ENCODE results near the gene SIAH1. TPM values are rescaled to one million over a fixed set of nuclear protein-coding genes. Genes with fewer than 3 reads are reported as not detected.

SIAH1 gene
- total and polyA plus RNA-seq, 2 of the 8 experiments (the other 6 are each of a cell fraction or from before 2014, with no cell fraction given): 19.5 to 33.9 TPM

DNA sequence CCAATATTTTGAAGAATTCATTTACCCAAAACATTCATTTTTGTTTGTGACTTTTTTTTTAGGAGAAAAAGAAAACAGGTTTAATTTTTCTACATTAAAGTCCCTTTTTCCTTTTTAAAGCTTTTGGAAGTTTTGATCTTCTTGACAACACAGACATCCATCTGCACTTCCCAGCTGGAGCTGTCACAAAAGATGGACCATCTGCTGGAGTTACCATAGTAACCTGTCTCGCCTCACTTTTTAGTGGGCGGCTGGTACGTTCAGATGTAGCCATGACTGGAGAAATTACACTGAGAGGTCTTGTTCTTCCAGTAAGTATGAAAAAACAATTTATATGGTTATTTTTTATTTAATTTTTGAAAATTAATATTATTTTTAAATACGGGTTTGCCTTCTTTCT is 37.2 kb downstream of the SIAH1 start:
- ChIA-PET POLR2A (ENCODE audit: partially characterized antibody) (interaction anchor here (1.2 to 2.4 kb wide), 3 partner anchors 10 to 18 kb away, joined by 3 to 8 read pairs (median 4); no protein-coding TSS in a partner anchor), CTCF (ENCODE audit: partially characterized antibody) (interaction anchor here (1.2 to 1.4 kb wide), 2 partner anchors 276 to 282 kb away, joined by 3 read pairs; no protein-coding TSS in a partner anchor)
- Histone ChIP-seq H2BK120ac (replicated peaks; ENCODE audit: low read depth, low read length) (no peak overlapping the region), H2AFZ (ENCODE audit: low read length) (no peak overlapping the region), H3K4me1 (replicated peaks in 1 of 4; ENCODE audit: control insufficient read depth in 3 of 4, insufficient read depth in 4 of 4, low read length in 3 of 4) (no peaks in the 10 kb centered on the region), H3K4ac (replicated peaks; ENCODE audit: insufficient read length, low read depth, low read length) (no peak overlapping the region), H3K18ac (ENCODE audit: extremely low read depth, low read length) (no peak overlapping the region), H2BK12ac (ENCODE audit: low read depth, low read length) (no peak overlapping the region), H2BK5ac (ENCODE audit: low read depth, low read length) (no peak overlapping the region), H4K5ac (ENCODE audit: insufficient read length, low read depth, low read length) (no peak overlapping the region), H3K27ac (ENCODE audit: low read depth, low read length) (no peak overlapping the region), H3K4me2 (ENCODE audit: insufficient read depth in 1 of 2, low read depth in 2 of 2, low read length in 2 of 2) (no peak overlapping the region), H3K9me3 (ENCODE audit: insufficient read depth in 2 of 2, low read depth in 1 of 2, low read length in 1 of 2) (no peaks in the 10 kb centered on the region), H3K36me3 (ENCODE audit: control insufficient read depth in 2 of 4, insufficient read depth in 4 of 4, low read length in 3 of 4) (peaks cover 4 to 12% (median 7%) of the 10 kb centered on the region in 4 experiments; a peak in 6 of 8 replicates), H2BK20ac (ENCODE audit: low read length) (no peak overlapping the region), H4K8ac (ENCODE audit: extremely low read depth, insufficient read depth, low read length) (no peak overlapping the region), H3K9ac (replicated peaks in 1 of 4; ENCODE audit: extremely low read depth in 1 of 4, low read depth in 3 of 4, low read length in 3 of 4) (no peak overlapping the region), H3K56ac (replicated peaks; ENCODE audit: insufficient read length, low read depth, low read length) (no peak overlapping the region), H3K4me3 (ENCODE audit: extremely low read depth in 1 of 4, insufficient read depth in 2 of 4, low read depth in 3 of 4, low read length in 4 of 4) (no peak overlapping the region), H3K79me2 (ENCODE audit: control insufficient read depth in 1 of 2, insufficient read depth in 2 of 2, low read length in 2 of 2) (peaks cover 0 to 2% of the 10 kb centered on the region in 2 experiments; a peak in 2 of 4 replicates), H3K23me2 (ENCODE audit: low read depth, low read length) (no peaks in the 10 kb centered on the region), H3K23ac (ENCODE audit: insufficient read length) (no peak overlapping the region), H4K20me1 (replicated peaks in 1 of 2; ENCODE audit: control insufficient read depth in 1 of 2, insufficient read depth in 2 of 2, low read length in 2 of 2) (peaks cover 0 to 3% of the 10 kb centered on the region in 2 experiments), H3K14ac (ENCODE audit: insufficient read length) (no peak overlapping the region), H2BK15ac (ENCODE audit: low read length) (no peak overlapping the region), H4K91ac (replicated peaks; ENCODE audit: insufficient read length, low read length) (no peak overlapping the region), H2AK5ac (ENCODE audit: low read depth, low read length) (no peak overlapping the region), H3K27me3 (replicated peaks in 1 of 4; ENCODE audit: control insufficient read depth in 3 of 4, extremely low read depth in 1 of 4, insufficient read depth in 3 of 4, low read length in 3 of 4) (no peaks in the 10 kb centered on the region), H3K79me1 (ENCODE audit: low read depth, low read length) (peaks cover 8% of the 10 kb centered on the region; the same call in 1 of the 2 replicates)
- FAIRE-seq (no peak), DNase-seq (ENCODE audit: low read depth in 1 of 2, low spot score in 2 of 2) (no peak)
- no peak for TF ChIP-seq BRCA1 (IDR thresholded peaks at IDR 0.05; ENCODE audit: low read depth, low read length)
- TF ChIP-seq CHD2 (IDR thresholded peaks at IDR 0.05; ENCODE audit: low read length): no peak
- no peak for TF ChIP-seq PHF8 (conservative IDR thresholded peaks at IDR 0.05; ENCODE audit: low read depth, low read length)
- TF ChIP-seq CEBPB (IDR thresholded peaks at IDR 0.05; ENCODE audit: low read depth, low read length): no peak
- 93% methylated on average over 4 of the region's 4 CpGs; no CpG with 5 or more reads in 1 of the 2 experiments for WGBS, 2 experiments (ENCODE audit: extremely low coverage in 1 of 2, insufficient coverage in 1 of 2, insufficient read length in 1 of 2, insufficient replicate concordance in 2 of 2, low coverage in 1 of 2, low lambda C conversion rate in 2 of 2, missing lambda C conversion rate in 1 of 2)

Measured in H1 (cell line).